ENCODE data around the gene SMIM3.
"Not testable (repeated sequence)": the region's sequence is repeated elsewhere in the genome, so short reads cannot be mapped to it uniquely, and the experiment has no call there.

Gene SMIM3

GRCh38 chr5:150801117-150801927, 22.8 kb downstream of the SMIM3 start:
- FAIRE-seq, result peak; percentile 95

- FAIRE-seq, result no peak
Observed at GRCh38 chr5:150804388-150804787, 25.8 kb downstream of the SMIM3 start.

GRCh38 chr5:150809363-150809762, 30.8 kb downstream of the SMIM3 start:
- no peak for FAIRE-seq

- no peak for FAIRE-seq
Observed at GRCh38 chr5:150815010-150815409, 36.5 kb downstream of the SMIM3 start.

GRCh38 chr5:150816946-150817345, 38.4 kb downstream of the SMIM3 start:
- FAIRE-seq, result no peak

- FAIRE-seq, result no peak
Observed at GRCh38 chr5:150829744-150830143, 51.2 kb downstream of the SMIM3 start.

- FAIRE-seq, result not testable (repeated sequence)
Observed at GRCh38 chr5:150831821-150832220, 53.3 kb downstream of the SMIM3 start.

- FAIRE-seq, result no peak
Observed at GRCh38 chr5:150836064-150836463, 57.5 kb downstream of the SMIM3 start.

- no peak for FAIRE-seq
Observed at GRCh38 chr5:150836703-150837102, 58.1 kb downstream of the SMIM3 start.

GRCh38 chr5:150845185-150845859, 66.8 kb downstream of the SMIM3 start:
- not testable (repeated sequence) for FAIRE-seq

GRCh38 chr5:150846308-150846653, 67.7 kb downstream of the SMIM3 start, which contains the start of gene IRGM:
Gene IRGM (plus strand): TSS chr5:150846521. CDS start chr5:150848124, 1,603 bp downstream.
- not testable (repeated sequence) for FAIRE-seq

All from A204.1 (cell line).